Measurements from ENCODE around the gene MS4A3.
"Not testable (repeated sequence)": the region's sequence is repeated elsewhere in the genome, so short reads cannot be mapped to it uniquely, and the experiment has no call there.

Gene MS4A3

GRCh38 chr11:60056349-60056969, at the start of gene MS4A3:
Gene MS4A3 (plus strand): TSS chr11:60056665. CDS start chr11:60061161, 4,496 bp downstream.
- DNase-seq (ENCODE audit: low read depth in 2 of 2), result no peak

- DNase-seq (ENCODE audit: low read depth in 2 of 2), result no peak
Observed at GRCh38 chr11:60016881-60017280, 39.6 kb upstream of the MS4A3 start, which contains the start of gene OOSP4B. Gene OOSP4B (plus strand): TSS chr11:60017181.

GRCh38 chr11:60018058-60018457, 38.4 kb upstream of the MS4A3 start:
- no peak for DNase-seq (ENCODE audit: low read depth in 2 of 2)

GRCh38 chr11:60020376-60020775, 36.1 kb upstream of the MS4A3 start:
- DNase-seq (ENCODE audit: low read depth in 2 of 2), result not testable (repeated sequence)

- no peak for DNase-seq (ENCODE audit: low read depth in 2 of 2)
Observed at GRCh38 chr11:60029015-60029632, 27.3 kb upstream of the MS4A3 start.

GRCh38 chr11:60040109-60040508, 16.4 kb upstream of the MS4A3 start, which contains the start of gene OOSP2:
Gene OOSP2 (plus strand): TSS chr11:60040409. CDS start chr11:60040460, 51 bp downstream.
- no peak for DNase-seq (ENCODE audit: low read depth in 2 of 2)

- not testable (repeated sequence) for DNase-seq (ENCODE audit: low read depth in 2 of 2)
Observed at GRCh38 chr11:60050422-60050821, 6.0 kb upstream of the MS4A3 start.

GRCh38 chr11:60050839-60051238, 5.6 kb upstream of the MS4A3 start:
- not testable (repeated sequence) for DNase-seq (ENCODE audit: low read depth in 2 of 2)

GRCh38 chr11:60059052-60059451, 2.6 kb downstream of the MS4A3 start:
- DNase-seq (ENCODE audit: low read depth in 2 of 2), result no peak

GRCh38 chr11:60059521-60060240, 3.2 kb downstream of the MS4A3 start:
- DNase-seq (ENCODE audit: low read depth in 2 of 2), result no peak

GRCh38 chr11:60064111-60064510, 7.6 kb downstream of the MS4A3 start:
- DNase-seq (ENCODE audit: low read depth in 2 of 2), result no peak

- DNase-seq (ENCODE audit: low read depth in 2 of 2), result no peak
Observed at GRCh38 chr11:60065801-60066200, 9.3 kb downstream of the MS4A3 start.

- DNase-seq (ENCODE audit: low read depth in 2 of 2), result no peak
Observed at GRCh38 chr11:60069450-60069849, 13.0 kb downstream of the MS4A3 start.

GRCh38 chr11:60071644-60072043, 15.2 kb downstream of the MS4A3 start:
- DNase-seq (ENCODE audit: low read depth in 2 of 2), result not testable (repeated sequence)

GRCh38 chr11:60077216-60077817, 20.9 kb downstream of the MS4A3 start:
- no peak for DNase-seq (ENCODE audit: low read depth in 2 of 2)

GRCh38 chr11:60077981-60078380, 21.5 kb downstream of the MS4A3 start:
- no peak for DNase-seq (ENCODE audit: low read depth in 2 of 2)

GRCh38 chr11:60078745-60079144, 22.3 kb downstream of the MS4A3 start:
- DNase-seq (ENCODE audit: low read depth in 2 of 2), result no peak

- DNase-seq (ENCODE audit: low read depth in 2 of 2), result no peak
Observed at GRCh38 chr11:60080535-60080934, 24.1 kb downstream of the MS4A3 start.

GRCh38 chr11:60084631-60085273, 28.3 kb downstream of the MS4A3 start:
- DNase-seq (ENCODE audit: low read depth in 2 of 2), result no peak

GRCh38 chr11:60085909-60086308, 29.4 kb downstream of the MS4A3 start:
- DNase-seq (ENCODE audit: low read depth in 2 of 2), result no peak

- no peak for DNase-seq (ENCODE audit: low read depth in 2 of 2)
Observed at GRCh38 chr11:60087239-60087638, 30.8 kb downstream of the MS4A3 start.

GRCh38 chr11:60088364-60088763, 31.9 kb downstream of the MS4A3 start, which contains the start of gene MS4A2:
Gene MS4A2 (plus strand): TSS chr11:60088664. CDS start chr11:60088766, 102 bp downstream.
- DNase-seq (ENCODE audit: low read depth in 2 of 2), result no peak
